CD14-positive monocyte (primary cell): Measurements from ENCODE around the gene RPL19. TPM values are rescaled to one million over a fixed set of nuclear protein-coding genes. Genes with fewer than 3 reads are reported as not detected.
A peak's percentile ranks its signal among the peaks of the same experiment; 100 is the strongest.

Experiments
- DNase-seq, 3 donors: peaks; one replicate each; pipeline ENCODE4 v3.0.0-alpha.2; 2011 to 2022
- H2AFZ ChIP-seq: 2 replicates; pipeline ENCODE4 v1.6.0; 2012; ENCODE audit warnings: mild to moderate bottlenecking, low read depth, low read length, inconsistent platforms; ENCODE audit not compliant: insufficient read depth, poor library complexity, severe bottlenecking
- H3K27ac ChIP-seq, 2 donors: 1 replicate in 1 of 2; 2 replicates in 1 of 2; pipeline ENCODE4 v1.5.1; 2012 to 2013; ENCODE audit warnings: low read length in 2 of 2, control low read depth in 1 of 2, inconsistent platforms in 1 of 2, low read depth in 1 of 2, mild to moderate bottlenecking in 1 of 2
- H3K27me3 ChIP-seq, 2 donors: one replicate each; pipeline versions ENCODE4 v1.6.0 to v1.6.1; 2011 to 2013; ENCODE audit warnings: low read length in 2 of 2; ENCODE audit not compliant: control insufficient read depth in 2 of 2, insufficient read depth in 2 of 2
- H3K36me3 ChIP-seq, 2 donors: replicated peaks in 1 of 2; 1 replicate in 1 of 2; 2 replicates in 1 of 2; pipeline versions ENCODE4 v1.5.1 to v1.6.1; 2012 to 2013; ENCODE audit warnings: low read length in 2 of 2, control low read depth in 1 of 2, inconsistent platforms in 1 of 2, mild to moderate bottlenecking in 1 of 2; ENCODE audit not compliant: insufficient read depth in 2 of 2, control insufficient read depth in 1 of 2
- H3K4me1 ChIP-seq, 2 donors: 1 replicate in 1 of 2; 2 replicates in 1 of 2; pipeline versions ENCODE4 v1.5.1 to v1.6.1; 2012 to 2013; ENCODE audit warnings: low read length in 2 of 2, control low read depth in 1 of 2, inconsistent platforms in 1 of 2, mild to moderate bottlenecking in 1 of 2, moderate library complexity in 1 of 2; ENCODE audit not compliant: insufficient read depth in 2 of 2, control insufficient read depth in 1 of 2
- H3K4me2 ChIP-seq: replicated peaks from 2 replicates; pipeline ENCODE3; 2012; ENCODE audit warnings: low read length, moderate library complexity, mild to moderate bottlenecking; ENCODE audit not compliant: poor library complexity, severe bottlenecking; ENCODE audit errors: extremely low read depth
- H3K4me3 ChIP-seq, 3 experiments: fragments of 200-600 bp in 1 of 3; sonication (generic) in 1 of 3; replicated peaks in 1 of 3; 1 replicate in 2 of 3; 2 replicates in 1 of 3; pipeline ENCODE4 v1.5.1; 2011 to 2013; ENCODE audit warnings: low read length in 3 of 3, mild to moderate bottlenecking in 3 of 3, control low read depth in 2 of 3, low read depth in 2 of 3, inconsistent platforms in 1 of 3, moderate library complexity in 1 of 3
- H3K79me2 ChIP-seq: 2 replicates; pipeline ENCODE4 v1.6.0; 2012; ENCODE audit warnings: mild to moderate bottlenecking, control low read depth, inconsistent platforms, low read length, moderate library complexity; ENCODE audit not compliant: insufficient read depth
- H3K9ac ChIP-seq: 2 replicates; pipeline ENCODE4 v1.6.0; 2017; ENCODE audit warnings: low read length, mild to moderate bottlenecking; ENCODE audit not compliant: insufficient read depth, poor library complexity, severe bottlenecking
- H3K9me3 ChIP-seq, 2 donors: replicated peaks in 1 of 2; 1 replicate in 1 of 2; 2 replicates in 1 of 2; pipeline versions ENCODE4 v1.5.1 to v1.6.1; 2012 to 2013; ENCODE audit warnings: low read length in 2 of 2, control low read depth in 1 of 2; ENCODE audit not compliant: control insufficient read depth in 1 of 2, insufficient read depth in 1 of 2
- H4K20me1 ChIP-seq: 2 replicates; pipeline ENCODE4 v1.6.0; 2012; ENCODE audit warnings: mild to moderate bottlenecking, low read length, control low read depth, moderate library complexity; ENCODE audit not compliant: insufficient read depth
- H3K27ac Mint-ChIP-seq, 7 donors: one replicate each; pipeline ENCODE4 v1.8.0; 2020; ENCODE audit warnings: mild to moderate bottlenecking in 7 of 7, mixed read lengths in 7 of 7, moderate library complexity in 6 of 7, inconsistent platforms in 2 of 7
- H3K27me3 Mint-ChIP-seq, 3 donors: one replicate each; pipeline ENCODE4 v1.8.0; 2021 to 2022; ENCODE audit warnings: low read depth in 3 of 3, mild to moderate bottlenecking in 3 of 3, mixed read lengths in 3 of 3, moderate library complexity in 3 of 3, inconsistent platforms in 1 of 3
- H3K36me3 Mint-ChIP-seq, 2 donors: one replicate each; pipeline ENCODE4 v1.8.0; 2020; ENCODE audit warnings: mixed read lengths in 2 of 2, inconsistent platforms in 1 of 2, mild to moderate bottlenecking in 1 of 2
- H3K4me1 Mint-ChIP-seq: one replicate; pipeline ENCODE4 v1.8.0; 2020; ENCODE audit warnings: mild to moderate bottlenecking, mixed read lengths
- H3K4me3 Mint-ChIP-seq, 2 donors: one replicate each; pipeline ENCODE4 v1.8.0; 2020; ENCODE audit warnings: mild to moderate bottlenecking in 2 of 2, mixed read lengths in 2 of 2, moderate library complexity in 1 of 2
- H3K9me3 Mint-ChIP-seq, 7 donors: one replicate each; pipeline ENCODE4 v1.8.0; 2020 to 2022; ENCODE audit warnings: mixed read lengths in 7 of 7, mild to moderate bottlenecking in 6 of 7, moderate library complexity in 6 of 7, inconsistent platforms in 2 of 7
- CTCF ChIP-seq: fragments of 200-600 bp; IDR thresholded peaks from one replicate; pipeline ENCODE4 v1.8.0; 2022; ENCODE audit warnings: antibody characterized with exemption, mild to moderate bottlenecking
- WGBS: methylation state at CpG from one replicate; pipeline ENCODE4 v1.1.5; 2013; ENCODE audit warnings: missing lambda C conversion rate; ENCODE audit not compliant: insufficient coverage; 5-methylcytosine and 5-hydroxymethylcytosine counted together
- intact Hi-C, 2 donors: fragments of 100-400 bp; cut with micrococcal nuclease; formaldehyde crosslinking; loops; one replicate each; pipeline versions ENCODE4 v1.15.0 to v1.15.1; 2023
- polyA plus RNA-seq, 3 donors: library from polyadenylated mRNA; depleted of rRNA in 1 of 3; unstranded in 2 of 3; stranded (reverse) in 1 of 3; fragments of 300-500 nt in 2 of 3; fragments of >200 nt in 1 of 3; fragmentation: Illumina TruSeq in 2 of 3; gene quantifications; 1 replicate in 2 of 3; 2 replicates in 1 of 3; pipeline ENCODE4 v1.2.3, GENCODE V29; 2012 to 2021

The RPL19 gene
- polyA plus RNA-seq, 3 donors = 1,069 to 1,809 (median 1,232) TPM

GRCh38 chr17:39229274-39229913 is 29.3 kb downstream of the RPL19 start:
- H3K4me2 ChIP-seq = no peak overlapping the region
- no peak overlapping the region for H3K27ac ChIP-seq
- H2AFZ ChIP-seq = no peak overlapping the region
- DNase-seq = no peak
- peaks cover 0 to 4% of the 10 kb centered on the region in 2 donors for H3K9me3 ChIP-seq
- no peak overlapping the region for H3K4me3 ChIP-seq
- Mint-ChIP-seq H3K27ac (peak overlapping the region in 2 of 7 donors; percentile 8 to 34), H3K27me3 (peaks cover 41 to 70% (median 50%) of the 10 kb centered on the region in 3 donors), H3K9me3 (peaks cover 0 to 11% (median 5%) of the 10 kb centered on the region in 7 donors), H3K4me3 (peak overlapping the region in 1 of 2 donors; percentile 48), H3K4me1 (peaks cover 24% of the 10 kb centered on the region), H3K36me3 (peaks cover 3% of the 10 kb centered on the region in 2 donors)
- no peaks in the 10 kb centered on the region for H4K20me1 ChIP-seq
- no peaks in the 10 kb centered on the region for H3K79me2 ChIP-seq
- peaks cover 21 to 29% of the 10 kb centered on the region in 2 donors for H3K4me1 ChIP-seq
- WGBS = 77% methylated on average over 11 of the region's 11 CpGs
- H3K9ac ChIP-seq = no peak overlapping the region
- intact Hi-C loops = no loop called here
- no peak for TF ChIP-seq CTCF
- H3K27me3 ChIP-seq = peaks cover 21 to 54% of the 10 kb centered on the region in 2 donors
- no peaks in the 10 kb centered on the region for H3K36me3 ChIP-seq

GRCh38 chr17:39230361-39230760 is 30.3 kb downstream of the RPL19 start:
- no peak overlapping the region for H3K4me3 Mint-ChIP-seq
- no peak overlapping the region for H3K27ac Mint-ChIP-seq
- peaks cover 34 to 63% (median 44%) of the 10 kb centered on the region in 3 donors for H3K27me3 Mint-ChIP-seq
- TF ChIP-seq CTCF = no peak
- H3K27ac ChIP-seq = no peak overlapping the region
- H3K27me3 ChIP-seq = peaks cover 15 to 45% of the 10 kb centered on the region in 2 donors
- H3K4me2 ChIP-seq = no peak overlapping the region
- H3K4me1 ChIP-seq = peaks cover 19% of the 10 kb centered on the region in 2 donors
- H3K9me3 Mint-ChIP-seq = peaks cover 0 to 11% (median 4%) of the 10 kb centered on the region in 7 donors
- H3K36me3 Mint-ChIP-seq = peaks cover 3% of the 10 kb centered on the region in 2 donors
- WGBS = 100% methylated on average over 1 of the region's 1 CpG
- no peak overlapping the region for H3K4me3 ChIP-seq
- intact Hi-C loops = loop anchor here (5.0 to 10.0 kb wide), 4 partner anchors 66 to 236 kb away; partner anchors contain the start of gene ARL5C (in 1 of the 2)
- no peak overlapping the region for H3K9ac ChIP-seq
- no peak for DNase-seq
- no peaks in the 10 kb centered on the region for H3K9me3 ChIP-seq
- H3K4me1 Mint-ChIP-seq = peaks cover 22% of the 10 kb centered on the region
- H3K36me3 ChIP-seq = no peaks in the 10 kb centered on the region
- no peaks in the 10 kb centered on the region for H3K79me2 ChIP-seq
- H2AFZ ChIP-seq = no peak overlapping the region
- no peaks in the 10 kb centered on the region for H4K20me1 ChIP-seq
